ENCODE data around the gene ZDHHC3.

The ZDHHC3 gene

DNA sequence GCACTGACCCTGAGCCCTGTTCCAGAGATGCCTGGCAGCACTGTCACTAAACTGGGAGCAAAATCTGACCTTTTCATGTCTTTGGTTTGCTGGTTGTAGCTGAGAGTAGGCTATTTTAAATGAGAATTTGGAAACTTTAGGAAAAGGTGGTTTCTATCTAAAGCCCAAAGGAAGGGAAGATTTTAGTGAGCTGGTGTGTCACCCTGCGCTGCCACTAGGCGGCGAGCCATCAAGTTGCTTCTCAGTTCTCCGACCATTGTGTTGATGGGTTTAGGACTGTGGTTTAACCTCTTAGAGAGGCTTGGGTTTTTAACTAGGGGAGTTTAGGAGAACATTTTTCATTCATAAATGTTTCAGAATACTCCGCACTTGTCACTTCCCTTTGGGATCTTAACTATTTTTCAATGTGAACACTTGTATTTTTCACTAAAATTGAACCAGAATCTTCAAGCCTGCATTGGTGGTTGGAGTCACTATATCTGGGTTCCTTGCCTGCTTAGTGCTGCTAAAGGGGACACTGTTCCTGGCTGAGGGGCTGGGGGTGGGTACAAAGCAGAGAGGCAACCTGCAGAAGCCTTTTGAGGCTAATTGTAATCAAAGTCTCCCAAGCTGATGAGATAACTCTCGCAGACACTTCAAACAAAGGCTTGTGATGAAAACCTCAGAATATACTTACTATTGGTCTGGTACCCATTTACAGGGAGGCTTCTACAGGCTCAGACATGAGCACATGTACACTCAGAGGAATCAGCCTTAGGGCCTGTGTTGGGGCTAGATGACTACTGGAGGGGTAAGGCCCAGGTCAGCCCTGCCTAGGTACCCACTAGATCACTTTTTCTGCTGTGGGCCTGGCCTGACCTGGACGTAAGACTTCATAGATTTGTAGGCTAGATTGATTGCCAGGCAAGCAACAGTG lies 16.8 kb upstream of the ZDHHC3 start:
- Histone ChIP-seq H3K36me3 (ENCODE audit: control insufficient read depth in 1 of 2, insufficient read depth in 2 of 2, low read length in 2 of 2) (peaks cover 11 to 26% of the 10 kb centered on the region in 2 experiments), H3K79me1 (ENCODE audit: low read length) (no peaks in the 10 kb centered on the region), H2AK5ac (ENCODE audit: low read length) (no peak overlapping the region), H3K4me1 (ENCODE audit: control insufficient read depth in 1 of 2, insufficient read depth in 2 of 2, low read length in 2 of 2) (peaks cover 6 to 11% of the 10 kb centered on the region in 2 experiments), H3K4me3 (ENCODE audit: low read depth, low read length) (no peak overlapping the region), H3K9me3 (ENCODE audit: insufficient read depth, low read depth, low read length) (no peaks in the 10 kb centered on the region), H4K91ac (ENCODE audit: low read depth, low read length) (no peak overlapping the region), H3K4ac (ENCODE audit: low read depth, low read length) (no peak overlapping the region), H3K9ac (ENCODE audit: low read length) (no peak overlapping the region), H2BK12ac (ENCODE audit: low read length) (no peak overlapping the region), H2BK5ac (ENCODE audit: low read depth, low read length, poor library complexity) (no peak overlapping the region), H3K23ac (ENCODE audit: low read length) (no peak overlapping the region), H3K4me2 (ENCODE audit: low read length) (no peak overlapping the region), H4K8ac (ENCODE audit: low read depth, low read length) (no peak overlapping the region), H4K12ac (ENCODE audit: low read depth, low read length) (no peak overlapping the region), H3K79me2 (ENCODE audit: control insufficient read depth, insufficient read depth, low read length, poor library complexity) (no peaks in the 10 kb centered on the region), H3K18ac (ENCODE audit: low read length) (no peak overlapping the region), H3K14ac (ENCODE audit: low read length) (no peak overlapping the region), H2AFZ (ENCODE audit: insufficient read depth, low read length, poor library complexity) (no peak overlapping the region), H3K27me3 (ENCODE audit: insufficient read depth, low read length) (no peaks in the 10 kb centered on the region), H3K27ac (ENCODE audit: low read depth, low read length) (no peak overlapping the region), H2BK120ac (ENCODE audit: insufficient read depth, low read length, poor library complexity) (no peak overlapping the region)
- peak; percentile 56 to 70 for DNase-seq
- no CpG with 5 or more reads among the region's 7 CpGs for WGBS (ENCODE audit: extremely low coverage, insufficient coverage, insufficient read length)

DNA sequence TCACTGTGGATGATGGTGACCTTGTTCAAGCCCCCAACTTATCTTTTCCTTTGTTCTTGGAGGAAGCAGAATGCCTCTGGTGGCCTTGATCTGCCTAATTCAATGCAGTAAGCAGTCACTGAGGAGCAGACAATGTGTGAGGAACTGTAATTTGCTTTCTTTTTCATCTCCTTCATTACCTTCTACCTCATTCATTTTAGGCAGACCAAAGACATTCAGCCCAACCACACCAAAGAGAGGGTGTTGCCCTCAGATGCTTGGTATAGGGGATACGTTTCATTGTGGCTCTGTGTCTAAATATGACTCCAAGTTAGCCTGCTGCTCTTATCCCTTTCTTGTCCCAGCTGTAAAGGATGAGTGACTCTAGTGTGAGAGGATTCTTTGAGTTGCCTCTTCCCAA lies 15.4 kb upstream of the ZDHHC3 start:
- Histone ChIP-seq H3K79me2 (ENCODE audit: control insufficient read depth, insufficient read depth, low read length, poor library complexity) (no peaks in the 10 kb centered on the region), H3K36me3 (ENCODE audit: control insufficient read depth in 1 of 2, insufficient read depth in 2 of 2, low read length in 2 of 2) (peaks cover 9 to 20% of the 10 kb centered on the region in 2 experiments), H3K4me1 (ENCODE audit: control insufficient read depth in 1 of 2, insufficient read depth in 2 of 2, low read length in 2 of 2) (peaks cover 6 to 11% of the 10 kb centered on the region in 2 experiments), H3K9me3 (ENCODE audit: insufficient read depth, low read depth, low read length) (no peaks in the 10 kb centered on the region), H3K27me3 (ENCODE audit: insufficient read depth, low read length) (no peaks in the 10 kb centered on the region), H3K79me1 (ENCODE audit: low read length) (no peaks in the 10 kb centered on the region), H4K91ac (ENCODE audit: low read depth, low read length) (no peak overlapping the region), H3K23ac (ENCODE audit: low read length) (no peak overlapping the region), H3K27ac (ENCODE audit: low read depth, low read length) (no peak overlapping the region), H4K12ac (ENCODE audit: low read depth, low read length) (no peak overlapping the region), H2BK120ac (ENCODE audit: insufficient read depth, low read length, poor library complexity) (no peak overlapping the region), H2AK5ac (ENCODE audit: low read length) (no peak overlapping the region), H2BK12ac (ENCODE audit: low read length) (no peak overlapping the region), H3K4me2 (ENCODE audit: low read length) (no peak overlapping the region), H3K18ac (ENCODE audit: low read length) (no peak overlapping the region), H3K4ac (ENCODE audit: low read depth, low read length) (no peak overlapping the region), H2AFZ (ENCODE audit: insufficient read depth, low read length, poor library complexity) (no peak overlapping the region), H2BK5ac (ENCODE audit: low read depth, low read length, poor library complexity) (no peak overlapping the region), H3K9ac (ENCODE audit: low read length) (no peak overlapping the region), H3K14ac (ENCODE audit: low read length) (no peak overlapping the region), H3K4me3 (ENCODE audit: low read depth, low read length) (no peak overlapping the region), H4K8ac (ENCODE audit: low read depth, low read length) (no peak overlapping the region)
- DNase-seq, result no peak
- no CpG with 5 or more reads among the region's 1 CpG for WGBS (ENCODE audit: extremely low coverage, insufficient coverage, insufficient read length)

DNA sequence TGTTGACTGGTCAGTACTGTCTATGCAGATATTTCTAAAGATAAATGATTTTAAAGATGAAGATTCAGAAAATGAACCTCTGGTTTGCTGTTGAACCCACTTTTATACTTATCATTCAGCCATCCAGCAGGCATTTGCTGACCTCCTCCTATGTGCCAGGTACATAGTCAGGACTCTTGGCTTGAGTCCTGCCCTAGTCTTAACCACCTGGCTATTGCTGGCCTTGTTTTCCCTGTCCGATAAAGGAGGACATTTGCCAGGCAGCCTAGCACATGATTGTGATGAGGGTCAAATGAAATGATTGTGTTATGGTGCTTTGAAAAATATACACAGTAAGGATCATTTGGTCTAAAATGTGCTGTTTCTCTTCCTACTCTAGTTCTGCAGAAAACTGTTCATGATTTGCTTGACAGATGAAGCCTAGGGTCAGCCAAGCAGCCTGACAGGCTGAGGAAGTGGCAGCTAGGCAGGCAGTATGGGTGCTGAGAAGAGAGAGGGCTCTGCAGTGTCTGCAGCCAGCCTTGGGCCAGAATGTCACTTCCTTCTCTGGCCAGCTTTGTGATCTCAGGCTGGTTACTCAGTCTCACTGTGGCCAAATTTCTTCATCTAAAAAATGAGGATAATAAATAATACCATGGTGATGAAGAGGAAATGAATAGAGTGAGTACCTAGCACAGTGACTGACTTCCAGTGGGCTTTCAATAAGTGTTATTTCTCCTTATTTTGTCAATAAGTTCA lies 13.8 kb upstream of the ZDHHC3 start:
- H2AFZ ChIP-seq (ENCODE audit: insufficient read depth, low read length, poor library complexity), result no peak overlapping the region
- no peak overlapping the region for H2AK5ac ChIP-seq (ENCODE audit: low read length)
- no peaks in the 10 kb centered on the region for H3K79me2 ChIP-seq (ENCODE audit: control insufficient read depth, insufficient read depth, low read length, poor library complexity)
- no peak overlapping the region for H4K8ac ChIP-seq (ENCODE audit: low read depth, low read length)
- no peak overlapping the region for H3K23ac ChIP-seq (ENCODE audit: low read length)
- H3K9ac ChIP-seq (ENCODE audit: low read length), result no peak overlapping the region
- no peak overlapping the region for H2BK12ac ChIP-seq (ENCODE audit: low read length)
- H4K91ac ChIP-seq (ENCODE audit: low read depth, low read length), result no peak overlapping the region
- no peak overlapping the region for H3K4me3 ChIP-seq (ENCODE audit: low read depth, low read length)
- no peak overlapping the region for H3K14ac ChIP-seq (ENCODE audit: low read length)
- no peaks in the 10 kb centered on the region for H3K79me1 ChIP-seq (ENCODE audit: low read length)
- no peak overlapping the region for H2BK120ac ChIP-seq (ENCODE audit: insufficient read depth, low read length, poor library complexity)
- no peak overlapping the region for H2BK5ac ChIP-seq (ENCODE audit: low read depth, low read length, poor library complexity)
- peaks cover 6 to 11% of the 10 kb centered on the region in 2 experiments for H3K4me1 ChIP-seq (ENCODE audit: control insufficient read depth in 1 of 2, insufficient read depth in 2 of 2, low read length in 2 of 2)
- H3K36me3 ChIP-seq (ENCODE audit: control insufficient read depth in 1 of 2, insufficient read depth in 2 of 2, low read length in 2 of 2), result peaks cover 8 to 17% of the 10 kb centered on the region in 2 experiments
- no peak for DNase-seq
- H3K4me2 ChIP-seq (ENCODE audit: low read length), result no peak overlapping the region
- H3K4ac ChIP-seq (ENCODE audit: low read depth, low read length), result no peak overlapping the region
- H3K27ac ChIP-seq (ENCODE audit: low read depth, low read length), result no peak overlapping the region
- no peak overlapping the region for H3K18ac ChIP-seq (ENCODE audit: low read length)
- H4K12ac ChIP-seq (ENCODE audit: low read depth, low read length), result no peak overlapping the region
- H3K9me3 ChIP-seq (ENCODE audit: insufficient read depth, low read depth, low read length), result no peaks in the 10 kb centered on the region
- WGBS (ENCODE audit: extremely low coverage, insufficient coverage, insufficient read length), result no CpG with 5 or more reads among the region's 1 CpG
- no peaks in the 10 kb centered on the region for H3K27me3 ChIP-seq (ENCODE audit: insufficient read depth, low read length)

DNA sequence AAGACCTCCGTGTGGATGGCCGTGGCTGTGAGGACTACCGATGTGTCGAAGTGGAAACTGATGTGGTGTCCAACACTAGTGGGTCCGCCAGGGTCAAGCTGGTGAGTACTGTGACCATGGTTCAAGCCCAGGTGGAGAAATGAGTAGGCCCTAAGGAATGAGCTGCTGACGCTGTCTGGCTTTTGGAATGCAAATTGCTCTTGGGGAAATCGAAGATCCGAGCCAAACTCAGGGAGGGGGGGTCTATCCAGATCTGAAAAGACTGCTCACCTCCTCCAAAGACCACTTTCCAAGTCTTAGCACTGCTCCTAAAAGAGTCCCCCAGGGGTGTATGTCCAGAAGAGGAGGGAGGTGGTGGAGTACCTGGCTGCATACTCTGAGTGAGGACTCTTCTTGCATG lies 13.2 kb upstream of the ZDHHC3 start:
- WGBS (ENCODE audit: extremely low coverage, insufficient coverage, insufficient read length), result no CpG with 5 or more reads among the region's 8 CpGs
- DNase-seq, result peak in 1 of 2 donors; percentile 46
- Histone ChIP-seq H2BK5ac (ENCODE audit: low read depth, low read length, poor library complexity) (no peak overlapping the region), H2AK5ac (ENCODE audit: low read length) (no peak overlapping the region), H3K4me1 (ENCODE audit: control insufficient read depth in 1 of 2, insufficient read depth in 2 of 2, low read length in 2 of 2) (peaks cover 4 to 11% of the 10 kb centered on the region in 2 experiments), H3K23ac (ENCODE audit: low read length) (no peak overlapping the region), H2BK12ac (ENCODE audit: low read length) (no peak overlapping the region), H4K12ac (ENCODE audit: low read depth, low read length) (no peak overlapping the region), H3K79me2 (ENCODE audit: control insufficient read depth, insufficient read depth, low read length, poor library complexity) (no peaks in the 10 kb centered on the region), H3K27ac (ENCODE audit: low read depth, low read length) (no peak overlapping the region), H3K27me3 (ENCODE audit: insufficient read depth, low read length) (no peaks in the 10 kb centered on the region), H3K4me3 (ENCODE audit: low read depth, low read length) (no peak overlapping the region), H3K4ac (ENCODE audit: low read depth, low read length) (no peak overlapping the region), H3K14ac (ENCODE audit: low read length) (no peak overlapping the region), H3K9me3 (ENCODE audit: insufficient read depth, low read depth, low read length) (no peaks in the 10 kb centered on the region), H4K91ac (ENCODE audit: low read depth, low read length) (no peak overlapping the region), H3K36me3 (ENCODE audit: control insufficient read depth in 1 of 2, insufficient read depth in 2 of 2, low read length in 2 of 2) (peaks cover 8 to 17% of the 10 kb centered on the region in 2 experiments), H2BK120ac (ENCODE audit: insufficient read depth, low read length, poor library complexity) (no peak overlapping the region), H2AFZ (ENCODE audit: insufficient read depth, low read length, poor library complexity) (no peak overlapping the region), H3K79me1 (ENCODE audit: low read length) (no peaks in the 10 kb centered on the region), H4K8ac (ENCODE audit: low read depth, low read length) (no peak overlapping the region), H3K9ac (ENCODE audit: low read length) (no peak overlapping the region), H3K18ac (ENCODE audit: low read length) (no peak overlapping the region), H3K4me2 (ENCODE audit: low read length) (no peak overlapping the region)
